IPS-NIHi11 (cell line): ENCODE measurements around the gene SP2.

Experiments used
- DNase-seq: peaks from one replicate; pipeline ENCODE4 v3.0.0; 2012; ENCODE audit warnings: mixed read lengths, low spot score

SP2 gene

GRCh38 chr17:47949197-47949759, 53.2 kb downstream of the SP2 start:
- peak; percentile 84 for DNase-seq

- no peak for DNase-seq
Observed at GRCh38 chr17:47949946-47950345, 53.9 kb downstream of the SP2 start.

GRCh38 chr17:47950448-47950847, 54.4 kb downstream of the SP2 start:
- no peak for DNase-seq

GRCh38 chr17:47952171-47953021, 56.4 kb downstream of the SP2 start:
- no peak for DNase-seq

- DNase-seq, result no peak
Observed at GRCh38 chr17:47953909-47954308, 57.9 kb downstream of the SP2 start.

DNA sequence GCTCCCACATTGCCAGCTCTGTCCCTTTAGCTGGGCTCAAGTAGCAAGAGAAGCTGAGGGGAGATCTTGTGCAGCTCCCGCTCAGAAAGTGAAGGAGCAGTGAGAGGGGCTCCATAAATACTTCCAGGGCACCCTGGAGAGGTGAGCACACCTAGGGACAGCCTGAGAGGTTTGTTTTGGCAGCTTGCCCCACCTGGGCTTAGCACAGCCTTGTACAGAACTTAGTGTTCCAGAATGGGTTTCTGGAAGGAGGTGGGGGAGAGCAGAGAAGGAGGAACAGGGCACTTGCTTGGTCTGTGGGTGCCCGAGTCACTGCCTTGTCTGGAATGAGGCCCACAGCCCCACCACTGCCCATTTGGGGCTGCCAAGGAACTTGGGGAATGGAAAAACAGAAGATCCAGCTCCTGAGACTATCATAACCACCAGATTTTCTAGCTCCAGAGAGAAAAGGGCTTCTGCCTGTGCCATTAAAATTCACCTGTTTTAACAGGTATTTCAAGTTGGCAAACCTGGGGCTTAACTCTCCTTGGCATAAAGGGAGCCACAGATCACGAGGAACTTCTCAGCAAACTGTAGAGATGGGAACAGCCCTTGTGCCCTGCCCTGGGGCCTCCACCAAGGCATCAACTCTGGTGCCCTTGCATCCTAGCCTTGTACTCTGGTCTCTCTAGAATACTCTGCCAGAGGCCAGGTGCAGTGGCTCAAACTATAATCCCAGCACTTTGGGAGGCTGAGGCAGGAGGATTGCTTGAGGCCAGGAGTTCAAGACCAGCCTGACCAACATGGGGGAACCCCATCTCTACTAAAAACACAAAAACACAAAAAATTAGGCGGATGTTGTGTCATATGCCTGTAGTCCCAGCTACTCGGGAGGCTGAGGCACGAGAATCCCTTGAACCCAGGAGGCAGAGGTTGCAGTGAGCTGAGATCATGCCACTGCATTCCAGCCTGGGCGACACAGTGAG, 59.7 kb downstream of the SP2 start:
- no peak for DNase-seq

DNA sequence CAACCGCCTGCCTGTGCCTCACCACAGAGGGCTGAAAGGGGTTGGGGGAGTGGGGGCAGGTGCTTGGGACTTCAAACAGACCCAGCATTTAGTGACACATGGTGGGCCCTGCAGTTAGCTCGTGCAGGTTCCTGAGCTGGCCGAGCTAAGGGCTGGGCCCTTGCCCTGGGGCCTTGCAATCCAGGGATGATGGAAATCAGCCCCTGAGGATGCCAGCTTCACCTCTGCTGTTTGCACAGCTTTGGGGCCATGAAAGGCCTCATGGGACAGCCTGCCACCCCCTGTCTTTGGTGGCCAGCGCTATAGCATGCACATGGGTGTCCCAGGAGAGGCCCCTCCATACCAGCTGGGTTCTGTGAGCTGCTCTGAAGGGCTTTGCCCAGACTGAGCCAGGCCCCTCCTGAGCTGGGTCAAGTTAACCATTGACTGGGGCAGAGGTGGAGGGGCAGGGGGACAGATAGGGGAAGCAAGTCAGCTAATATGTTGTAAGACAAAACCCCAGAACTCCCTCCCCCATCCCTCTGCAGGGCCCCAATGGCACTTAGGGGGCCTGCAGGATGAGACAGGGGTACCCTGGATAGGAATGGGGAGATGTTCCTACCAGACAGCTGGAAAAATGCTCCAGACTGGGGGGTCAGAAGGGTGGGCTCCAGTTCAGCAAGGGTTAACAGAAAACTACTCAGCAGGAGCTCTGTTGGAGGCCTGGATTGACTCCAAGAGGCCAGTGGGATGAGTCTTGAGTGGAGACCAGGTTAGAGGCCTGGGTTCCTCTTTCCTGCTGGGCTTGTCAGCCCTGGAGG, 61.0 kb downstream of the SP2 start:
- DNase-seq, result no peak

DNA sequence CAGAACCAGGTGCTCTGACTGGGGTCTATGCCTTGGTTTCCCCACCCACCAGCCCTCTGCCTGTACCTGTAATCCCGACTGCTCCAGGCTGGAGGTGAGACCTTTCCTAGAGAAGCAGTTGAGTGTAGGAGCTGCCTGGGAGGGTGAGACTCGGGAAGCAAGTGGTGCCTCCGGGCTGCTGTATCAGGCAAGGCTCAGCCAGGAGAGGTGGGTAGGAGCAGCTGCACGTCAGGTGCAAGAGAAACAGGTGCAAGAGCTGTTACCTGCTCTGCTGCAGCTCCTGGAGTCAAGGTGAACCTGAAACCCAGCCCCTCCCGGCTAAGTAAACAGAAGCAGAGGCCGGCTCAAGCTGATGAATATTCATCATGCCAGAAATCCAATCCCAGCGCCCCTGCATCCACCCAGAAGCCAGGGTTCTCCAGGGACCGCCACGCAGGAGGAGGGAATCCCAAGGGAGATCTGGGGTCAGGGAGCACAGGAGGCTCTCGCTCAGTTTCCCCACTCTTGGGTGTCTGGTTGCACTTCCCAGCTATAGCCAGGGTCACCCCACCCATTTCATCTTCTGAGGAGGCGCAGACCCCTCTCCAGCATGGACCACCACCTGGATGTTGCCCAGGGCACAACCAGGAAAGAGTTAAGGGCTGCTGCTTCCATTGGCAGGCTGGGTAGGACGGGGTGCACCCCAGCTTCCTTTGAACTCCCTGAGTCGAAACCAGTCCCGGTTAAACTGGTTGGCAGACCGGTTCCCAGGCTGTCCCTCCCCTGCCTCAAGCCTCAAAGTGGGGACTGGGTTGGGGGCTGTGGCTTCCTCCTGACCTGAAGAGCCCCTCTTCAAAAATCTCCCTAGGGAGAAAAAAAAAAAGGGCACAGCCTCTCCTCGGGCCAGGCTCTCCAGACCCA, 61.8 kb downstream of the SP2 start, which contains the start of gene PRR15L:
TSS of gene PRR15L (minus strand) at position 293 of the 900 bp plus-strand sequence. CDS start 4,649 bp downstream, outside the sequence.
- peak; percentile 67 for DNase-seq

DNA sequence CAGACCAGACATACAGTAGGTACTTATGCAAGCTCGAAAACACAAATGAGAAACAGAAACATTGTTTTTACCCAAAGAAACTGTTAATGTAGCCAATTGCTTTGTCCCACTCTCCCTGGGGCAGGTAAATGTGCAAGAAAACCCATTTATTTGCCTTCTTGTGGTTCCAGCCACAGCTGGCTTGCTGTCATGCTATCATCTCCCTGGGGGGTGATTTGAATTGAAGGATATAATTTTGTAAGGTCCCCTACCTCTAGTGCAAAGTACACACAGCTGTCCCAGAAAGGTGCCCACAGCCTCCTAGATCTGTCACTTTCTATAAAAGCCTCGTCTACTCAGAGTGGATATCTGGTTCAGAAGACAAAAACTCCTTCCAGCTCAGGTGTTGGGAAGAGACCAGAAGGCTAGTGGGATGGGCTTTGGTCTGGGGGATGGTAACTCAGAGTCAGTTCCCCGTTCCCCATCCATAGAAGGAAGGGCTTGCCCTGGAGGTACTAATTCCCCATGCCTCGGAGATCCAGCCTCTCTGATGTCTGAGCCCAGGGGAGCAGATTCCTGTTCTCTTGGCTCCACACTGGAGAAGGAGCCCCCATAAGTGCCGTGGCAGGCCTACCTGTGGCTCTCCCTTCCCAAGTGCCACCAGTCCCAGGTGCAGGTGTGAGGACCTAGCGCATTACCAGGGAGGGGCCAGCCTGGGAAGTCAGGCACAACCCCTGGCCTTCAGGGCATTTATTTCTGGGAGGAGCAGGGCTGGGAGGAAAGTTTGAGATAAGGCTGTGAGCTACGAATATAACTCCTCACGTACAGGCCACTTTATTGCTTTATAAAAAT, 64.0 kb downstream of the SP2 start:
- no peak for DNase-seq

- DNase-seq, result no peak
Observed at GRCh38 chr17:47961406-47961805, 65.4 kb downstream of the SP2 start.

- no peak for DNase-seq
Observed at GRCh38 chr17:47962901-47963300, 66.9 kb downstream of the SP2 start.

DNA sequence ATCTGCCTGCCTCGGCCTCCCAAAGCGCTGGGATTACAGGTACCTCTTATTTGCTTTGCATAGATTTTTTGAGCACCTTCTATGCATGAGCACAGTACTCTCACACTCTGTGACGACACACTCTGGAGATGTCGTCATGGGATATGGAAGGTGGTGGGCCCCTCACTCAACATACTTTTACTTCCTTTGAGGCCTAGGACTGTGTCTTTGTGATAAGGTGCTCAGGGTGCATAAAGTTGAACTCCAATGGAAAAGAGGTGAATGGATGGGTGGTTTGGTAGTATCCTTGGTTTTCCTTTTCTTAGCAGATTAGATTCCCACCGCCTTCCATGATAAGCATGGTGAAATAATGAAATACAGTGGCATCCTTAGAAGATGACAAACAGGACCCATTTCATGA, 68.8 kb downstream of the SP2 start:
- no peak for DNase-seq

DNA sequence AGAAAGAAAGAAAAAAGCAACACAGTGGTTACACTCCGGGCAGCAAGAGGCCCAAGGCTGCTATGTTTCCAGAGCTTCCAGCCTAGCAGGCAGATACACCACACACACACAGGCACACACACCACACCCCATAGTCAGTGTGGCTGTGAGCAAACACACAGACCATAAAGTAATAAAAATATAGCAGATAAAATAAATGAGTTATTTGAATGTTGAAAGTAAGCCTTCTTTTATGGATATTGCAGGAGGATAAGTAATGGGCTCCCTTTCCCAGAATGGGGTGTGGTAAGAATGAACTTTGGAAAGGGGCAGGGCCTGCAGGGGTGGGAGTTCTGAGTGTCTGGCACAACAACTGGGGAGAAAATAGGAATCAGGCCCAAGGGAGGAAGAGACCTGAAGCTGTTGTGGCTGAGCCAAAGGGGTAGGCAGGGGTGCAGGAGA, 70.1 kb downstream of the SP2 start:
- no peak for DNase-seq

DNA sequence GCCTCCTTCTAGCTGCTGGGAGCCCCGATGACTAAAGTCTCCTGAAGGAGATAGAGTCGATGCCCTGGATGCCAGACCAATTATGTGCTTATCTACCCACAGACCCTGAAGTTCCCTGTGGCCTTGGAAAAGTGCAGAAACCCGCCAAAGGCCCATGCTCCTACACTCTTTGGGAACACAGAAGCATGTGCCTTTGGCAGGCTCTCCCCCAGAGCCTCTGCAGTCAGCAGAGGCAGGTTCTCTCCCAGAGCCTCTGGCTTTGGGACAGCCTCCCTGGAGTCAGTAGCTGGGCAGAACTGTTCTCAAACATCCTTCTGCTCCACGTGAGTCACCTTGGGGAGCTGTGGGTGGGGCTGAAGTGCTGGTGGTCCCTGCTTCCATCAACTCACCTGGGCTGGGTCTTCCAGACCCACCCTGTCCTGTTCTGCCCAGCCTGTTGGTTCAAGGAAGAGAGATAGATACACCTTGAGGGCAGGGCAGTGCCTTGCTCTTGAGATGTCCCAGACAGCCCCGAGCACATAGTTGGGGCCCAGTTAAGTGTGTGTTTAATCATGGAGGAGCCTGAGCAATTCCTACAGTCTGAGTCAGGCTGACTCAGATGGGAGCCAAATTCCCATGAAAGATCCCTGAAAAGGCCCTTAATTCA, 71.7 kb downstream of the SP2 start:
- DNase-seq, result no peak

- DNase-seq, result no peak
Observed at GRCh38 chr17:47968836-47969235, 72.8 kb downstream of the SP2 start.

- no peak for DNase-seq
Observed at GRCh38 chr17:47969930-47970724, 74.1 kb downstream of the SP2 start.

GRCh38 chr17:47970725-47971499, 74.9 kb downstream of the SP2 start, which contains the start of gene CDK5RAP3:
Gene CDK5RAP3 (plus strand): TSS chr17:47971113. CDS start chr17:47971147, 34 bp downstream.
- peak; percentile 98 for DNase-seq
